ENCODE results near the gene PCYT2. TPM values are rescaled to one million over a fixed set of nuclear protein-coding genes. Genes with fewer than 3 reads are reported as not detected.

The PCYT2 gene
- total and polyA plus RNA-seq, 9 of the 15 experiments (the other 6 are each of a cell fraction or from before 2014, with no cell fraction given): 0.92 to 134 (median 82.5) TPM

DNA sequence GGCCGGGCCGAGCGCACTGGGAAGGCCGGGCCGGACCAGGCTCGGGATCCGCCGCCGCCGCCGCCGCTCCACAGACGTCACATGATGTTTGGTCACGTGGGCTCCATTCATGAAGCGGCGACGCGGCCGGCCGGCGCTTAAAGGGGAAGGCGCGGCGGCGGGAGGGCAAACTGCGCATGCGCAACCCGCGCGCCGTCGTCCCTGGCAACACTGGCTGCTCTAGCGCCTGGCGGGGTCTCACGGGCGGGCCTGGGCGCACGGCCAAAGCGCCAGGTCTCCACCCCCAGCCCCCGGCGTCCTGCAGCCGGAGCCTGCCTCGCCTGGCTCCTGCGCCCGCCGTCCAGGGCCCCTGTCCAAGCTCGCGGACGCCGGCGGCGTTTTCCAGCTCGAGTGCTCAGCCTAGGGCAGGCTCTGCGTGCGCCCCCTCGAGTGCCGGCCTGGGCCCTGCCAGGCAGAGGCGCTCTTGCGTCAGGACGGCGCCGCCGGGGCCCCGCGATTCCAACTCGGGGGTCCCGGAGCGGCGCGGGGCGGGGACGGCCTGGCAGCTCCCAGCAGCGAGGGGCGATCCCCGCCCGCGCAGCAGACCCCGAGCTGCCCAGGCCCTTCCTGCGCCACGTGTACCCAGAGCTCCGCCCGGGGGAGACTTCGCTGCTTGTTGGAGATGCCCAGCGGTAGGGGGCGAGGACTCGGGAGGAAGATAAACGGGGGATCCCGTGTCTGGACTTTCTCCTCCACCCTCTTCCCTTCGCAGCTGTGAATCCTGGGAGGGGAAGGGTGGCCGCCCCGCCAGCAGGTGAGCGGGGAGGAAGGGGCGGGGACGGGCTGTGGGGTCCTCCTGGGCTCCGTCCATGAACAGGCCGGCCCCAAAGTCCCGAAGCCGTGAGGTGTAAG, 16.7 kb upstream of the PCYT2 start, which contains the start of gene MAFG (continued):
- TF ChIP-seq, protein P1, sequence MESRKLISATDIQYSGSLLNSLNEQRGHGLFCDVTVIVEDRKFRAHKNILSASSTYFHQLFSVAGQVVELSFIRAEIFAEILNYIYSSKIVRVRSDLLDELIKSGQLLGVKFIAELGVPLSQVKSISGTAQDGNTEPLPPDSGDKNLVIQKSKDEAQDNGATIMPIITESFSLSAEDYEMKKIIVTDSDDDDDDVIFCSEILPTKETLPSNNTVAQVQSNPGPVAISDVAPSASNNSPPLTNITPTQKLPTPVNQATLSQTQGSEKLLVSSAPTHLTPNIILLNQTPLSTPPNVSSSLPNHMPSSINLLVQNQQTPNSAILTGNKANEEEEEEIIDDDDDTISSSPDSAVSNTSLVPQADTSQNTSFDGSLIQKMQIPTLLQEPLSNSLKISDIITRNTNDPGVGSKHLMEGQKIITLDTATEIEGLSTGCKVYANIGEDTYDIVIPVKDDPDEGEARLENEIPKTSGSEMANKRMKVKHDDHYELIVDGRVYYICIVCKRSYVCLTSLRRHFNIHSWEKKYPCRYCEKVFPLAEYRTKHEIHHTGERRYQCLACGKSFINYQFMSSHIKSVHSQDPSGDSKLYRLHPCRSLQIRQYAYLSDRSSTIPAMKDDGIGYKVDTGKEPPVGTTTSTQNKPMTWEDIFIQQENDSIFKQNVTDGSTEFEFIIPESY (CRISPR knock-in tag; IDR thresholded peaks at IDR 0.05): peak; percentile 86
- TF ChIP-seq MEIS2 (IDR thresholded peaks at IDR 0.05; ENCODE audit: partially characterized antibody) (peak; percentile 92), PRPF4 (IDR thresholded peaks at IDR 0.05; ENCODE audit: insufficient read depth, low read depth, low read length, poor library complexity, severe bottlenecking) (no peak), MAZ (CRISPR knock-in tag; conservative IDR thresholded peaks at IDR 0.05 in 1 of 2, IDR thresholded peaks at IDR 0.05 in 1 of 2) (peak; percentile 60 to 76; a peak in 3 of 4 replicates), ZBTB17 (CRISPR knock-in tag; IDR thresholded peaks at IDR 0.05) (peak; percentile 82; the same call in 1 of the 2 replicates), MYC (IDR thresholded peaks at IDR 0.05; ENCODE audit: low read depth, low read length) (peak; percentile 59), MYC (CRISPR knock-in tag; IDR thresholded peaks at IDR 0.05; ENCODE audit: borderline replicate concordance, low read depth) (no peak), ZFP36 (IDR thresholded peaks at IDR 0.05; ENCODE audit: low read depth, low read length, partially characterized antibody) (no peak), ZBED1 (IDR thresholded peaks at IDR 0.05) (no peak), RBBP5 (IDR thresholded peaks at IDR 0.05; ENCODE audit: borderline replicate concordance, insufficient read depth, low read length, poor library complexity, severe bottlenecking) (peak; percentile 37), ATF7 (IDR thresholded peaks at IDR 0.05) (peak; percentile 80), BCOR (IDR thresholded peaks at IDR 0.05) (no peak), SRSF9 (IDR thresholded peaks at IDR 0.05; ENCODE audit: borderline replicate concordance, low read depth, low read length) (no peak), NCOA6 (IDR thresholded peaks at IDR 0.05) (peak; percentile 99), FOXK1 (CRISPR knock-in tag; IDR thresholded peaks at IDR 0.05; ENCODE audit: borderline replicate concordance) (peak; percentile 83; the same call in 1 of the 2 replicates), ZC3H11A (IDR thresholded peaks at IDR 0.05; ENCODE audit: low read depth, low read length) (no peak), TBP (optimal IDR thresholded peaks at IDR 0.05; ENCODE audit: low read depth, low read length) (peak; percentile 54), HLTF (IDR thresholded peaks at IDR 0.05) (peak; percentile 28; the same call in 1 of the 2 replicates), ZNF23 (CRISPR knock-in tag; IDR thresholded peaks at IDR 0.05) (no peak), THRAP3 (IDR thresholded peaks at IDR 0.05; ENCODE audit: borderline replicate concordance) (no peak)
- TF ChIP-seq, protein P2, sequence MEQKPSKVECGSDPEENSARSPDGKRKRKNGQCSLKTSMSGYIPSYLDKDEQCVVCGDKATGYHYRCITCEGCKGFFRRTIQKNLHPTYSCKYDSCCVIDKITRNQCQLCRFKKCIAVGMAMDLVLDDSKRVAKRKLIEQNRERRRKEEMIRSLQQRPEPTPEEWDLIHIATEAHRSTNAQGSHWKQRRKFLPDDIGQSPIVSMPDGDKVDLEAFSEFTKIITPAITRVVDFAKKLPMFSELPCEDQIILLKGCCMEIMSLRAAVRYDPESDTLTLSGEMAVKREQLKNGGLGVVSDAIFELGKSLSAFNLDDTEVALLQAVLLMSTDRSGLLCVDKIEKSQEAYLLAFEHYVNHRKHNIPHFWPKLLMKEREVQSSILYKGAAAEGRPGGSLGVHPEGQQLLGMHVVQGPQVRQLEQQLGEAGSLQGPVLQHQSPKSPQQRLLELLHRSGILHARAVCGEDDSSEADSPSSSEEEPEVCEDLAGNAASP (IDR thresholded peaks at IDR 0.05): no peak
- TF ChIP-seq, protein P3, sequence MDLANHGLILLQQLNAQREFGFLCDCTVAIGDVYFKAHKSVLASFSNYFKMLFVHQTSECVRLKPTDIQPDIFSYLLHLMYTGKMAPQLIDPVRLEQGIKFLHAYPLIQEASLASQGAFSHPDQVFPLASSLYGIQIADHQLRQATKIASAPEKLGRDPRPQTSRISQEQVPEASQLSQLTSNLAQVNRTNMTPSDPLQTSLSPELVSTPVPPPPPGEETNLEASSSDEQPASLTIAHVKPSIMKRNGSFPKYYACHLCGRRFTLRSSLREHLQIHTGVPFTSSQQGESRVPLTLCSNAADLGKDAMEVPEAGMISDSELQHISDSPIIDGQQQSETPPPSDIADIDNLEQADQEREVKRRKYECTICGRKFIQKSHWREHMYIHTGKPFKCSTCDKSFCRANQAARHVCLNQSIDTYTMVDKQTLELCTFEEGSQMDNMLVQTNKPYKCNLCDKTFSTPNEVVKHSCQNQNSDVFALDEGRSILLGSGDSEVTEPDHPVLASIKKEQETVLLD (IDR thresholded peaks at IDR 0.05): peak; percentile 96
- TF ChIP-seq, protein P4, sequence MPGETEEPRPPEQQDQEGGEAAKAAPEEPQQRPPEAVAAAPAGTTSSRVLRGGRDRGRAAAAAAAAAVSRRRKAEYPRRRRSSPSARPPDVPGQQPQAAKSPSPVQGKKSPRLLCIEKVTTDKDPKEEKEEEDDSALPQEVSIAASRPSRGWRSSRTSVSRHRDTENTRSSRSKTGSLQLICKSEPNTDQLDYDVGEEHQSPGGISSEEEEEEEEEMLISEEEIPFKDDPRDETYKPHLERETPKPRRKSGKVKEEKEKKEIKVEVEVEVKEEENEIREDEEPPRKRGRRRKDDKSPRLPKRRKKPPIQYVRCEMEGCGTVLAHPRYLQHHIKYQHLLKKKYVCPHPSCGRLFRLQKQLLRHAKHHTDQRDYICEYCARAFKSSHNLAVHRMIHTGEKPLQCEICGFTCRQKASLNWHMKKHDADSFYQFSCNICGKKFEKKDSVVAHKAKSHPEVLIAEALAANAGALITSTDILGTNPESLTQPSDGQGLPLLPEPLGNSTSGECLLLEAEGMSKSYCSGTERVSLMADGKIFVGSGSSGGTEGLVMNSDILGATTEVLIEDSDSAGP (CRISPR knock-in tag; IDR thresholded peaks at IDR 0.05): peak; percentile 97
